Testis (tissue), 3 donors: ENCODE results near the gene ITPR2. TPM values are rescaled to one million over a fixed set of nuclear protein-coding genes. Genes with fewer than 3 reads are reported as not detected.

ENCODE experiments used
- DNase-seq: peaks from one replicate; pipeline ENCODE4 v3.0.0-alpha.2; 2019
- H3K27ac ChIP-seq, 2 donors: fragments of 200-600 bp; sonication (generic); one replicate each; pipeline ENCODE4 v1.5.1; 2019
- H3K27me3 ChIP-seq: fragments of 200-600 bp; sonication (generic); one replicate; pipeline ENCODE4 v1.5.1; 2019
- H3K36me3 ChIP-seq: fragments of 200-600 bp; sonication (generic); one replicate; pipeline ENCODE4 v1.5.1; 2017; ENCODE audit warnings: low read depth; ENCODE audit errors: missing control alignments
- H3K4me1 ChIP-seq: fragments of 200-600 bp; sonication (generic); one replicate; pipeline ENCODE4 v1.5.1; 2019
- H3K4me3 ChIP-seq, 2 donors: fragments of 200-600 bp; sonication (generic); one replicate each; pipeline ENCODE4 v1.5.1; 2017 to 2019
- H3K9me3 ChIP-seq: fragments of 200-600 bp; sonication (generic); one replicate; pipeline ENCODE4 v1.5.1; 2017
- POLR2A ChIP-seq: fragments of 450-650 bp; IDR thresholded peaks from one replicate; pipeline ENCODE4 v1.6.1; 2017; ENCODE audit warnings: antibody characterized with exemption, mild to moderate bottlenecking, moderate library complexity
- WGBS, 2 donors: methylation state at CpG; one replicate each; pipeline ENCODE4 v1.1.5; 2018; 5-methylcytosine and 5-hydroxymethylcytosine counted together
- intact Hi-C: fragments of 100-400 bp; cut with DNase I; formaldehyde crosslinking; loops from one replicate; pipeline ENCODE4 v1.15.1; 2023; ENCODE audit warnings: low total_unique reads
- polyA plus RNA-seq: library from polyadenylated mRNA; stranded (reverse); fragments of 350-450 nt; fragmentation: Illumina TruSeq; extraction: RNeasy Lipid Tissue Mini Kit (QIAGEN cat#74804); gene quantifications from one replicate; pipeline ENCODE4 v1.2.3, GENCODE V29; 2014; ENCODE audit warnings: low read depth, low replicate concordance; ENCODE audit not compliant: insufficient read depth
- total RNA-seq, 2 donors: library from RNA; depleted of rRNA; stranded (reverse); fragments of >200 nt; gene quantifications; one replicate each; pipeline ENCODE4 v1.2.3, GENCODE V29; 2016
- TF ChIP-seq, protein P1 (sequence below), 3 experiments: fragments of 450-650 bp in 2 of 3; fragments of 200-600 bp in 1 of 3; sonication (generic) in 1 of 3; IDR thresholded peaks; one replicate each; pipeline ENCODE4 v1.5.1; 2016 to 2019; ENCODE audit warnings: antibody characterized with exemption in 3 of 3, mild to moderate bottlenecking in 2 of 3, moderate library complexity in 1 of 3

The ITPR2 gene
- total and polyA plus RNA-seq, 3 donors from 2014 or later, result 4.9 to 60.6 (median 56.9) TPM

DNA sequence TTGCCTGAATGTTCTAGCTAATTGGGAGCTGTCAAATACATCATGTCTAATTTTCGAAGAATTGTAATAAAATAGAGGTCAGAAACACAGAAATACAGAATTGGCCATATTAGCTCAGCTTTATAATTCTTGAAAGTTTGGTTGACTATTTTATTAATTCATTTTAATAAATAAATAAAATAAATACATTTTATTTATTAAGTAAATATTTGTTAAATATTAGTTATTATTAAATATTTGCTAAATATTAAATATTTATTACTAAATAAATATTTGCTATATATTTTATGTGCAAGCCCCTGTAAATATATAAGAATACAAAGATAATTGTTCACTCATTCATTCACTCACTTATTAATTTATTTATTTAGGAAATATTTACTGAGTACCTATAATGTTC lies 406.3 kb downstream of the ITPR2 start:
- Histone ChIP-seq H3K36me3 (no peaks in the 10 kb centered on the region), H3K4me3 (no peak overlapping the region), H3K27me3 (no peaks in the 10 kb centered on the region), H3K9me3 (no peaks in the 10 kb centered on the region), H3K4me1 (no peaks in the 10 kb centered on the region), H3K27ac (no peak overlapping the region)
- DNase-seq, result no peak
- TF ChIP-seq POLR2A, result no peak
- TF ChIP-seq, protein P1, sequence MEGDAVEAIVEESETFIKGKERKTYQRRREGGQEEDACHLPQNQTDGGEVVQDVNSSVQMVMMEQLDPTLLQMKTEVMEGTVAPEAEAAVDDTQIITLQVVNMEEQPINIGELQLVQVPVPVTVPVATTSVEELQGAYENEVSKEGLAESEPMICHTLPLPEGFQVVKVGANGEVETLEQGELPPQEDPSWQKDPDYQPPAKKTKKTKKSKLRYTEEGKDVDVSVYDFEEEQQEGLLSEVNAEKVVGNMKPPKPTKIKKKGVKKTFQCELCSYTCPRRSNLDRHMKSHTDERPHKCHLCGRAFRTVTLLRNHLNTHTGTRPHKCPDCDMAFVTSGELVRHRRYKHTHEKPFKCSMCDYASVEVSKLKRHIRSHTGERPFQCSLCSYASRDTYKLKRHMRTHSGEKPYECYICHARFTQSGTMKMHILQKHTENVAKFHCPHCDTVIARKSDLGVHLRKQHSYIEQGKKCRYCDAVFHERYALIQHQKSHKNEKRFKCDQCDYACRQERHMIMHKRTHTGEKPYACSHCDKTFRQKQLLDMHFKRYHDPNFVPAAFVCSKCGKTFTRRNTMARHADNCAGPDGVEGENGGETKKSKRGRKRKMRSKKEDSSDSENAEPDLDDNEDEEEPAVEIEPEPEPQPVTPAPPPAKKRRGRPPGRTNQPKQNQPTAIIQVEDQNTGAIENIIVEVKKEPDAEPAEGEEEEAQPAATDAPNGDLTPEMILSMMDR (IDR thresholded peaks at IDR 0.05), result no peak
- intact Hi-C loops, result no loop called here
- WGBS, 2 donors, result 92 to 94% methylated on average over 1 of the region's 1 CpG

DNA sequence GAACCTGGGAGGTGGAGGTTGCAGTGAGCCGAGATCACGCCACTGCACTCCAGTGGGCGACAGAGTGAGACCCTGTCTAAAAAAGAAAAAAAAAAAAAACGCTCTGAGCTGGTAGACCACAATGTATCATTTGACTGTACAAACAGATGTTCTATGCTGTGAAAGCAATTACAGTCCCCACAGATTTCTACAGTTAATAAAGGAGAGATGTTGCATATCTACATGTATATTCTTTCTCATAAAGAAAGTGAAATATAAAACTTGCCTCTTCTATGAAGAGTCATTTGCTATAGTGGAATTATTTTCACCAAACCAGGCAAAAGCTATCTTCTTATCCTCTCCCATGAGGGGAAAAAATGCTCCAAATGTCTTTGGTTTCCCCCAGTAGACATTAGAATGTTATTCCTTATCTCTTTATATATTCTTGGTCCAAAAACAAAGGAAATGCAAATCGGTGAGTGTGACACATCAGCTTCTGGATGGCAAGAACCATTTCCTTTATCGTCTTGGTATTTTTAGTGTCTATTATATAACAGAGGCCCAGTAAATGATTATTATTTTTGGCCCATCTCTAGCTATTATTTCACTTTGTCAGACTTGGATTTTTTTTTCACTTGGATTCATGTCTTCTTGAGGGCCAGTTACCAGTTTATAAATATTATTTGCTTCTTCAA lies 407.3 kb downstream of the ITPR2 start:
- DNase-seq, result no peak
- intact Hi-C loops, result no loop called here
- Histone ChIP-seq H3K4me1 (no peaks in the 10 kb centered on the region), H3K27ac (no peak overlapping the region), H3K36me3 (no peaks in the 10 kb centered on the region), H3K27me3 (no peaks in the 10 kb centered on the region), H3K9me3 (no peaks in the 10 kb centered on the region), H3K4me3 (no peak overlapping the region)
- no peak for TF ChIP-seq POLR2A
- TF ChIP-seq, protein P1 (IDR thresholded peaks at IDR 0.05), result no peak
- 70 to 75% methylated on average over 6 of the region's 6 CpGs for WGBS, 2 donors

DNA sequence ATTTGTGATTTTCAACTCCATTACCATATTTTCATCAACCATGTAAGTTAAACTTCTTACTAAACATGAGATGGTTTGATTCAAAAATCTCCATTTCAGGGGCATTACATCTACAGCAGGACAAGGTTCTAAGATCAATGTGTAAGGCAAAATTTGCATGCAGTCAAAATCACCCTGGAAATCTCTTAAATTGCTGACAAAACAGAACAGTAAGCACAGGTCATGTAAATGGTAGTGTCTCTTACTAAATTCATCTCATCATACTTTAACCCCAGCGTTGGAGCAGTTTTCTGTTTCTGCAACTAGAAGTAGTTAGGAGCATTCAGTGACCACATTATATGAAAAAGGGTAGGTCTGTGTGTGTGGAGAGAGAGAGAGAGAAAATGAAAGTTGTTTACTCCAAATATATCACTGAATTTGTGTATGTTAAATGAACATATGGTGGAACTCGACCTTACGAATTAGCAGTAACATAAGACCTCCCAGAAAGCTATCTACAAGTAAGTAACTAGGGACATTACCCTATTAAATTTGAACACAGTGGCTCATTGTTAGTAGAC lies 410.1 kb downstream of the ITPR2 start:
- H3K9me3 ChIP-seq, result no peaks in the 10 kb centered on the region
- intact Hi-C loops, result no loop called here
- no peaks in the 10 kb centered on the region for H3K27me3 ChIP-seq
- H3K4me3 ChIP-seq, result no peak overlapping the region
- H3K4me1 ChIP-seq, result no peaks in the 10 kb centered on the region
- no peaks in the 10 kb centered on the region for H3K36me3 ChIP-seq
- no peak for TF ChIP-seq POLR2A
- TF ChIP-seq, protein P1 (IDR thresholded peaks at IDR 0.05), result no peak
- 82 to 85% methylated on average over 3 of the region's 3 CpGs for WGBS, 2 donors
- DNase-seq, result no peak
- no peak overlapping the region for H3K27ac ChIP-seq

DNA sequence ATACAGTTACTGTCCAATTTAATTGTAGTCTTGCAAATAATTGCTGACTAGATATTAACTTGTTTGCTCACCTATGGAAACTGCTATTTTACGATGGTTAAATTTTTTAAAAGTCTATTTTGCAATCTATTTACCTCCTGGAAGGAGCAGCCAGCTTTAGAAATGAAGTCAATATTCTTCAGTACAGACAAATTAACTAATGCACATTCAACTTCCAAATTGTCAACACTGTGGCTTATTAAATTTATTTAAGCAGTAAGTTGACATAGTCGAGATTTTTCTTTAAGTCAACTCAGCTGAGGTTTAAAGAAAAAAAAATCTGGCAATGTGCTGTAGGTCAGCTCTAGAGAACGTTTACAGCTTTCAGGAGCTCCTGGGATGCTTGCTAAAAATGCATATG lies 416.4 kb downstream of the ITPR2 start:
- no peak for DNase-seq
- WGBS, 2 donors, result 88 to 90% methylated on average over 3 of the region's 3 CpGs
- H3K4me3 ChIP-seq, result no peak overlapping the region
- intact Hi-C loops, result no loop called here
- H3K36me3 ChIP-seq, result no peaks in the 10 kb centered on the region
- no peaks in the 10 kb centered on the region for H3K9me3 ChIP-seq
- no peaks in the 10 kb centered on the region for H3K4me1 ChIP-seq
- H3K27me3 ChIP-seq, result no peaks in the 10 kb centered on the region
- no peak overlapping the region for H3K27ac ChIP-seq
- no peak for TF ChIP-seq POLR2A
- TF ChIP-seq, protein P1 (IDR thresholded peaks at IDR 0.05), result no peak

DNA sequence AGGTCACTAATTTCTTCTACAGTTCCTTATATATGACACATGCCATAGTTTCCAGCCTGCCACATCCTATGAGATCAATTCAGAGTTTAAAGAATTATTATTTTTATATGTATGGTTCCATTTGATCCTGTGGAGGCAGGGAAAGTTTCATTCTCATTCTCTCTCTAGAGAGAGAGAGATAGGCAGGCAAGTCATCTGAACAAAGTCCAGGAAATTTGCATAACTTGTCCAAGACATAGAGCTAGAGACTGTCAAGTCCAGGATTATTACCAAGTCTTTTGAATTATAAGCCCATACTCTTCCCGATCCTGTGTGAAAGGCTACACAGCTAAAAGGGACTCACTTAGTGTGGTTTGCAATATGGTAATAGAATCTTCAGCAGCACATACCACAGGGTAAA lies 422.3 kb downstream of the ITPR2 start:
- no peaks in the 10 kb centered on the region for H3K27me3 ChIP-seq
- 88% methylated on average over 1 of the region's 1 CpG for WGBS, 2 donors
- no peak overlapping the region for H3K27ac ChIP-seq
- intact Hi-C loops, result no loop called here
- no peak for DNase-seq
- H3K4me1 ChIP-seq, result no peaks in the 10 kb centered on the region
- H3K4me3 ChIP-seq, result no peak overlapping the region
- TF ChIP-seq, protein P1 (IDR thresholded peaks at IDR 0.05), result no peak
- no peak for TF ChIP-seq POLR2A
- no peaks in the 10 kb centered on the region for H3K9me3 ChIP-seq
- H3K36me3 ChIP-seq, result no peaks in the 10 kb centered on the region
